DMS79 treated with DMSO at 0.1 percent for 48 hours (cell line): Measurements from ENCODE around the gene TTLL5.

ENCODE experiments used
- DNase-seq: peaks from one replicate; lab custom pipeline; 2025; lab: John Stamatoyannopoulos, UW

TTLL5 gene

GRCh38 chr14:75794615-75795038 lies 133.6 kb downstream of the TTLL5 start:
- no peak for DNase-seq

- no peak for DNase-seq
These were observed 139.7 kb downstream of the TTLL5 start for GRCh38 chr14:75800792-75801191.

- DNase-seq: no peak
These were observed 141.4 kb downstream of the TTLL5 start for GRCh38 chr14:75802486-75802885.

- no peak for DNase-seq
These were observed 142.7 kb downstream of the TTLL5 start for GRCh38 chr14:75803765-75804164.

DNA sequence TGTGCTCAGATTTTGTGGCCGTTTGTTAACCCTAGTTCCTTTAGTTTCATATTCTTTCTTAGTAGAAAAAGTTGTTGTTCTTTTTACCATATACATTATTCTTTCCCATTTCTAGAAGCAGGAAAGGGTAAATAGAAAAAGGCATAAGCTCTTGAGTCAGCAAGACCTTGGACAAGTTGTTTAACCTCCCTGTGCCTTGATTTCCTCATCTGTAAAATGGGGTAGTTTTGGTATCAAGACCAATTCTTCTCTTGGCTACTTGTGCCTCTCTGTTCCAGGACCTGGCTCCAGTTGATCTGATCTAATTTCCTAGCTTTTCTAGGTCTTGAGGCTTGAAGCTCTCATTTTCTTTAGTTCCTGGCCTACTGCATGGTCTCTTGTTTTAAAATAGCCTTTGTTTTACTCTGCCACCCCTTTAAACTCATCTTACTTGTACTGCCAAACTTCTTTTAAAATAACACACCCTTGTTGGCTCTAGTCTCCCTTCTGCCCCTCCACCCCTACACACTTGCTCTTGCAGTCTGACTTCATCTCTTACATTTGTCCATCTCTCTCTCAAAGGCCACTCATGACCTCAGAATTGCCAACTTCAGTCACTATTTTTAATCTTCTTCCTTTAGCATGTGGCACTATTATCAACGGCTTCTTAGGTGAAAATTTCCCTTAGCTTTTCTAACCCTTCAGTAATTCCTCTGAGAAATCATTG lies 143.7 kb downstream of the TTLL5 start:
- no peak for DNase-seq

DNA sequence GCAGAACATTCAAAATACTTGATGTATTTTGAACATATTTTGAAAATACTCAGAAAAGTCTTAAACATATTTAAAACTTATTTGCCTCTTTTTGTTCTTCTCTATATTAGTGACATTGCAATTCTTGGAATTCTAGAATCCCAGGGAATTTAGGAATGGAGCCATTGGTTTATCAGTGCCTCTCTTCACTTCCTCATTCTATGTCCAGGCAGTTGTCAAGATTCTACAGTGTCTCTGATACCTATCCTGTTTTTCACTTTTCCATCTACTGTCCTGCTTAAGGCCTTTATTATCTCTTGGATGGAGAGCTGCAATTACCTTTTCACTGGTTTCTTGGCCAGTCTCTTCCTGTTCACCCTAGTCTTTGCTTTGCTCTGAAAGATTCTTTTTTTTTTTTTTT lies 144.6 kb downstream of the TTLL5 start:
- DNase-seq: no peak

DNA sequence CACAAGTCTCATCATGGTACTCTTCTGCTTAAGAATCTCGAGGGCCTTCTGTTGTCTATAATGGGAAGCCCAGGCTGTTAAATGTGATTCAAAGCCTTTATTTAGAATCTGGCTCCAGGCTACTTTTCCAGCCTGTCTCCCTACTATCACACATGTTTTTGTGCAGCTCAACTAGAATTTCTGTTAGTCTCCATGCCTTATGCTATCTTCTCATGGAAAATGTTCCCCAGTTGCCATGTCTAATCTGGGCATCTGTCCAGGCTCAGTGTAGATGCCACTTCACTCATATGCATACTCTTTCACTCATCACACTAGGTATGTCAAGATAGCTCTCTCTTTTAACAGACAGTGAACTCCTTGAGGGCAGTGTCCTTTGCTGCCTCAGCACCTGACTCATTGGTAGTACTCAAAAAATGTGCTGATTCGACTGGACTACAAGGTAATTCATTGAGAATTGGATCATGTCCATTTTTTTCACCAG lies 145.3 kb downstream of the TTLL5 start:
- DNase-seq: no peak

- DNase-seq: no peak
These were observed 146.8 kb downstream of the TTLL5 start for GRCh38 chr14:75807667-75808360.

DNA sequence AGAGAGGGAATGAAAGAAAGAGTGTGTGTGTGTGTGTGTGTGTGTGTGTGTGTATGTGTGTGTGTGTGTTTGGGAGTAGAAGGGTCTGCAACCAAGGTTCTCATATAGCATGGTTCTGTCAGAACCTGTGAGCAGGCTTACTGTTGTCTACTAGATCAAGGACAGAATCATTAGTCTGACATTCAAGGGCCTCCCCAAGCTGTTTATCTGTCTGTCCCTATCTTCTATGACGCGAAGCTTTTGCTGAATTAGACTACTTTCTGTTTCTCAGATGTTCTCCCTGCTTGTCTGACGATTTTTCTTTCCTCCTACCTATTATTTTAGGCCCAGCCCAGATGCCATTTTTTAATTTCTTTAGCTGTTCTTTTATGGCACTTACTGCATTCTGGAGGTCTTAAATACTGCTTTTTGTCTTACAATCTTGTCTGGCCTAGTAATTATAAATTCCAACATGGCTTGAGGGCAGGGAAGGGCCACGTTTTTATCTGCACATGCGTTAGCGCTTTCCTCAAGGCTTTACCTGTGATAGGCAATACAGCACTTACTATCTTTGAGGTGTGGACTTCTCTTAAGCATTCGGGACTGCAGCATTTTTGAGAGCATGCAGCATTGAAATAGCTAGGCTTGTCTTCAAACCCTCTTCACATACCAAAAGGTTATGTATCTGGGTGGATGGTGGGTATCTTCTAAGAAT lies 150.2 kb downstream of the TTLL5 start:
- no peak for DNase-seq

- no peak for DNase-seq
These were observed 150.9 kb downstream of the TTLL5 start for GRCh38 chr14:75811872-75812499.

GRCh38 chr14:75812622-75813021 lies 151.6 kb downstream of the TTLL5 start:
- no peak for DNase-seq

GRCh38 chr14:75820761-75821160 lies 159.7 kb downstream of the TTLL5 start:
- no peak for DNase-seq

- peak; percentile 100 for DNase-seq
These were observed 160.9 kb downstream of the TTLL5 start for GRCh38 chr14:75821831-75822521.

GRCh38 chr14:75822522-75823141 lies 161.6 kb downstream of the TTLL5 start:
- DNase-seq: no peak

- no peak for DNase-seq
These were observed 162.3 kb downstream of the TTLL5 start for GRCh38 chr14:75823334-75823733.

DNA sequence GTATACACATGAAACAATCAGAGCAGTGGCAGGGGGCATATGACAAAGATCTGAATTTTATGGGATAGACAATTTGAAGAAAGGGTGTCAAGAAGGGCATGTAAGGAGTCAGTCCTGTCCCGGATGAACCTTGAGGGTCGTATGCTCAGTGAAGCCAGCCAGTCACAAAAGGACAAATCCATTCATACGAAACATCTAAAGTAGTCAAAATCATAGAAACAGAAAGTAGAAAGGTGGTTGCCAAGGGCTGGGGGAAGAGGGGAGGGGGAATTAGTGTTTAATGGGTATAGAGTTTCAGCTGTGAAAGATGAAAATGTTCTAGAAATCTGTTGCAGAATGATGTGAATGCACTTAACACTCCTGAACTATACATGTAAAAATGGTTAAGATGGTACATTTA lies 163.3 kb downstream of the TTLL5 start:
- DNase-seq: peak; percentile 28

GRCh38 chr14:75825147-75825592 lies 164.1 kb downstream of the TTLL5 start:
- DNase-seq: no peak

DNA sequence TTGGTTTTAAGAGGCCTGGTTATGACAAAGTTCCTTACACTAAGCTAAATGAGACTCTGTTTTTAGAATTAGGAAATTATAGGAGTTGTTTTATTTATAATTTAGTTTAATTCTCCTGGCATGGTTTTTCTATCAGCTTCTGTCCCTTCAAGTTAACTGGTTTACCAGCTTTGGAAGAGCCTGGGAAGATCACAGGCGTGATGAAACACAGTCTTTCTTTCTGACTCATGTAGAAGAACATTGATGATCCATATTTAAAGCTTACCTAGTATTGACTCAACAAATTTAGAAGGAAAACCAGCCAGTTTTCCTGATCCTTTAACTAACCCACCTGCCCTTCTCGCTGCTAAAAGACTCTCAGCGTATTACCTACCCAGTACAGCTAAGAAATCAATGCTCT lies 165.6 kb downstream of the TTLL5 start:
- no peak for DNase-seq

- no peak for DNase-seq
These were observed 166.3 kb downstream of the TTLL5 start for GRCh38 chr14:75827331-75827730.

- no peak for DNase-seq
These were observed 168.3 kb downstream of the TTLL5 start for GRCh38 chr14:75829316-75829715.

- no peak for DNase-seq
These were observed 170.4 kb downstream of the TTLL5 start for GRCh38 chr14:75831455-75831854.
